ENCODE data around the gene CACNA1E.

CACNA1E gene

DNA sequence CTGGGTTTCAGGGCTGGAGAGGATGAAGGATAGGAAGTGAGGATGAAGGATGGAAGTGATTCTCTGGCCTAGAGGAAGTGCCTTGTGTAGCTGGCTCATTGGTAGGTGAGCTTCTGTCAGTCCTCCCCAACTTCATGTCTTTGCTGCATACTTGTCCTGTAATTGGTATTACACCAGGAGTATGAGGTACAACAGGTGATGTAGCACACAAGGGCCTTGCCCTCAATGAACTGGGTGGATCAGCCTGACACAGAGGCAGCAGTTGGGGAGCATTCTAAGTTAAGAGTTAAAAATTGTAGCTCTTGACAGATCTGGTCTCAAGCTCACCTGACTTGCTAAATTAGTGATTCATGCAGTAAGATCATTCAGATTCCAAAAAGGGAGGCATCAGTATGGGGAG lies 37.9 kb upstream of the CACNA1E start:
- TF ChIP-seq, protein P1, sequence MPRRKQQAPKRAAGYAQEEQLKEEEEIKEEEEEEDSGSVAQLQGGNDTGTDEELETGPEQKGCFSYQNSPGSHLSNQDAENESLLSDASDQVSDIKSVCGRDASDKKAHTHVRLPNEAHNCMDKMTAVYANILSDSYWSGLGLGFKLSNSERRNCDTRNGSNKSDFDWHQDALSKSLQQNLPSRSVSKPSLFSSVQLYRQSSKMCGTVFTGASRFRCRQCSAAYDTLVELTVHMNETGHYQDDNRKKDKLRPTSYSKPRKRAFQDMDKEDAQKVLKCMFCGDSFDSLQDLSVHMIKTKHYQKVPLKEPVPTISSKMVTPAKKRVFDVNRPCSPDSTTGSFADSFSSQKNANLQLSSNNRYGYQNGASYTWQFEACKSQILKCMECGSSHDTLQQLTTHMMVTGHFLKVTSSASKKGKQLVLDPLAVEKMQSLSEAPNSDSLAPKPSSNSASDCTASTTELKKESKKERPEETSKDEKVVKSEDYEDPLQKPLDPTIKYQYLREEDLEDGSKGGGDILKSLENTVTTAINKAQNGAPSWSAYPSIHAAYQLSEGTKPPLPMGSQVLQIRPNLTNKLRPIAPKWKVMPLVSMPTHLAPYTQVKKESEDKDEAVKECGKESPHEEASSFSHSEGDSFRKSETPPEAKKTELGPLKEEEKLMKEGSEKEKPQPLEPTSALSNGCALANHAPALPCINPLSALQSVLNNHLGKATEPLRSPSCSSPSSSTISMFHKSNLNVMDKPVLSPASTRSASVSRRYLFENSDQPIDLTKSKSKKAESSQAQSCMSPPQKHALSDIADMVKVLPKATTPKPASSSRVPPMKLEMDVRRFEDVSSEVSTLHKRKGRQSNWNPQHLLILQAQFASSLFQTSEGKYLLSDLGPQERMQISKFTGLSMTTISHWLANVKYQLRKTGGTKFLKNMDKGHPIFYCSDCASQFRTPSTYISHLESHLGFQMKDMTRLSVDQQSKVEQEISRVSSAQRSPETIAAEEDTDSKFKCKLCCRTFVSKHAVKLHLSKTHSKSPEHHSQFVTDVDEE (CRISPR knock-in tag; IDR thresholded peaks at IDR 0.05): no peak
- TF ChIP-seq SNAI2 (CRISPR knock-in tag; IDR thresholded peaks at IDR 0.05) (no peak), BACH2 (CRISPR knock-in tag; IDR thresholded peaks at IDR 0.05; ENCODE audit: borderline replicate concordance) (no peak)
- no peak for ATAC-seq

DNA sequence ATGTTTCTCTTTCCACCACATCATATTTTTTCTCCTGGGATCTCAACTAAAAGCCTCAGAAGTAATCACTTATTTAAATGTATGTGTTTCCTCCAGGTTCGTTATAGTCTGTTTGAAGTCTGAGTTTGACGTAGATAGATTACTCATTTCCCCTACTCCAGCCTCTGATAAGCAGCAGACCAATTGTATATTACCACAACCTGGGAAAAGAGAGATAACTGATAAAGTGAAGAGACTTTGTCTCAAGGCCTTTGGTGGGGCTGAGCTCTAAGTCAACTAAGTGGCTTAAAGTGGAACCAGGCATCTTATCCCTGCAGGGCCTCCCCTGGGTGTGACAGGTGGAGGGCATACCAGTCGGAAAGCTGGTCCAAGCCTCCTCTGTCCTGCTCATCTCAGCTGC lies 34.9 kb upstream of the CACNA1E start:
- no peak for ATAC-seq
- TF ChIP-seq SNAI2 (CRISPR knock-in tag; IDR thresholded peaks at IDR 0.05) (no peak), ZNF565 (CRISPR knock-in tag; conservative IDR thresholded peaks at IDR 0.05; ENCODE audit: low read depth) (no peak), CSDC2 (CRISPR knock-in tag; IDR thresholded peaks at IDR 0.05) (no peak), OSR1 (CRISPR knock-in tag; IDR thresholded peaks at IDR 0.05) (no peak), TOX (CRISPR knock-in tag; IDR thresholded peaks at IDR 0.05; ENCODE audit: borderline replicate concordance) (no peak), ZFP3 (CRISPR knock-in tag; IDR thresholded peaks at IDR 0.05) (no peak), ISL1 (CRISPR knock-in tag; IDR thresholded peaks at IDR 0.05) (no peak), PPARA (CRISPR knock-in tag; IDR thresholded peaks at IDR 0.05; ENCODE audit: borderline replicate concordance) (no peak), TCF4 (CRISPR knock-in tag; IDR thresholded peaks at IDR 0.05; ENCODE audit: borderline replicate concordance) (no peak), ZNF8 (CRISPR knock-in tag; IDR thresholded peaks at IDR 0.05) (no peak), BACH2 (CRISPR knock-in tag; IDR thresholded peaks at IDR 0.05; ENCODE audit: borderline replicate concordance) (no peak), ESRRG (CRISPR knock-in tag; IDR thresholded peaks at IDR 0.05) (no peak), ZFP30 (CRISPR knock-in tag; IDR thresholded peaks at IDR 0.05) (no peak)
- TF ChIP-seq, protein P2, sequence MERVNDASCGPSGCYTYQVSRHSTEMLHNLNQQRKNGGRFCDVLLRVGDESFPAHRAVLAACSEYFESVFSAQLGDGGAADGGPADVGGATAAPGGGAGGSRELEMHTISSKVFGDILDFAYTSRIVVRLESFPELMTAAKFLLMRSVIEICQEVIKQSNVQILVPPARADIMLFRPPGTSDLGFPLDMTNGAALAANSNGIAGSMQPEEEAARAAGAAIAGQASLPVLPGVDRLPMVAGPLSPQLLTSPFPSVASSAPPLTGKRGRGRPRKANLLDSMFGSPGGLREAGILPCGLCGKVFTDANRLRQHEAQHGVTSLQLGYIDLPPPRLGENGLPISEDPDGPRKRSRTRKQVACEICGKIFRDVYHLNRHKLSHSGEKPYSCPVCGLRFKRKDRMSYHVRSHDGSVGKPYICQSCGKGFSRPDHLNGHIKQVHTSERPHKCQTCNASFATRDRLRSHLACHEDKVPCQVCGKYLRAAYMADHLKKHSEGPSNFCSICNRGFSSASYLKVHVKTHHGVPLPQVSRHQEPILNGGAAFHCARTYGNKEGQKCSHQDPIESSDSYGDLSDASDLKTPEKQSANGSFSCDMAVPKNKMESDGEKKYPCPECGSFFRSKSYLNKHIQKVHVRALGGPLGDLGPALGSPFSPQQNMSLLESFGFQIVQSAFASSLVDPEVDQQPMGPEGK (CRISPR knock-in tag; IDR thresholded peaks at IDR 0.05; ENCODE audit: borderline replicate concordance): no peak
- TF ChIP-seq, protein P3, sequence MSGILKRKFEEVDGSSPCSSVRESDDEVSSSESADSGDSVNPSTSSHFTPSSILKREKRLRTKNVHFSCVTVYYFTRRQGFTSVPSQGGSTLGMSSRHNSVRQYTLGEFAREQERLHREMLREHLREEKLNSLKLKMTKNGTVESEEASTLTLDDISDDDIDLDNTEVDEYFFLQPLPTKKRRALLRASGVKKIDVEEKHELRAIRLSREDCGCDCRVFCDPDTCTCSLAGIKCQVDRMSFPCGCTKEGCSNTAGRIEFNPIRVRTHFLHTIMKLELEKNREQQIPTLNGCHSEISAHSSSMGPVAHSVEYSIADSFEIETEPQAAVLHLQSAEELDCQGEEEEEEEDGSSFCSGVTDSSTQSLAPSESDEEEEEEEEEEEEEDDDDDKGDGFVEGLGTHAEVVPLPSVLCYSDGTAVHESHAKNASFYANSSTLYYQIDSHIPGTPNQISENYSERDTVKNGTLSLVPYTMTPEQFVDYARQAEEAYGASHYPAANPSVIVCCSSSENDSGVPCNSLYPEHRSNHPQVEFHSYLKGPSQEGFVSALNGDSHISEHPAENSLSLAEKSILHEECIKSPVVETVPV (CRISPR knock-in tag; IDR thresholded peaks at IDR 0.05): no peak
- TF ChIP-seq, protein P4, sequence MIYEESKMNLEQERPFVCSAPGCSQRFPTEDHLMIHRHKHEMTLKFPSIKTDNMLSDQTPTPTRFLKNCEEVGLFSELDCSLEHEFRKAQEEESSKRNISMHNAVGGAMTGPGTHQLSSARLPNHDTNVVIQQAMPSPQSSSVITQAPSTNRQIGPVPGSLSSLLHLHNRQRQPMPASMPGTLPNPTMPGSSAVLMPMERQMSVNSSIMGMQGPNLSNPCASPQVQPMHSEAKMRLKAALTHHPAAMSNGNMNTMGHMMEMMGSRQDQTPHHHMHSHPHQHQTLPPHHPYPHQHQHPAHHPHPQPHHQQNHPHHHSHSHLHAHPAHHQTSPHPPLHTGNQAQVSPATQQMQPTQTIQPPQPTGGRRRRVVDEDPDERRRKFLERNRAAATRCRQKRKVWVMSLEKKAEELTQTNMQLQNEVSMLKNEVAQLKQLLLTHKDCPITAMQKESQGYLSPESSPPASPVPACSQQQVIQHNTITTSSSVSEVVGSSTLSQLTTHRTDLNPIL (CRISPR knock-in tag; IDR thresholded peaks at IDR 0.05; ENCODE audit: low read depth): no peak

DNA sequence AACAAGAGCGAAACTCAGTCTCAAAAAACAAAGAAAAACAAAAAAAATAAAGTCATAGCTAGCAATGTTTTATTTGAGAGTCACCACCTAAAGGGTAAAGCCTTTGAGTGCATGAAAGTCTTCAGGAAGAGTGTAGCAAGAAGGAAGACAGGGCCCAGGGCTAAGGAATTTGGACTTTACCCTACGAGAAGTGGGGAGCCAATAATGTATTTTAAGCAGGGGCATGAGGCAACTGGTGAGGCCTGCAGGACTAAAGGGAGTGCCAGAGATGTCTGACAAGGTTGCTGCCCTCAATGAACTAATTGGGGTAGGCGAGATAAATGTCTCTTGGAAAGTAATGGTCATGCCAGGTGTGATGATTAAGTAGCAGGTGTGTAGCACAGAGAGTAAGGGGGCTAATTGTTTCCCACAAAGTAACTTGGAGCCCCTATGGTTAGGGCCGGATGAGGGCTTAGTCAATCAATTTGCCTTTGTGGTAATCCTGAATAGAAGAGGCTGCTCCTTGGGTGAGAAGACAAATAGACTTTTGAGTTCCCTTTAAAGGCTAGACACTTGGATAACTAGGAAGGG lies 31.6 kb upstream of the CACNA1E start:
- no peak for TF ChIP-seq TOX (CRISPR knock-in tag; IDR thresholded peaks at IDR 0.05; ENCODE audit: borderline replicate concordance)
- TF ChIP-seq ZNF8 (CRISPR knock-in tag; IDR thresholded peaks at IDR 0.05): no peak
- TF ChIP-seq, protein P4 (CRISPR knock-in tag; IDR thresholded peaks at IDR 0.05; ENCODE audit: low read depth): no peak
- no peak for TF ChIP-seq ZFP30 (CRISPR knock-in tag; IDR thresholded peaks at IDR 0.05)
- TF ChIP-seq, protein P1 (CRISPR knock-in tag; IDR thresholded peaks at IDR 0.05): no peak
- no peak for TF ChIP-seq PPARA (CRISPR knock-in tag; IDR thresholded peaks at IDR 0.05; ENCODE audit: borderline replicate concordance)
- ATAC-seq: no peak

Data from SK-N-SH treated with all-trans-retinoic acid at 6 μM for 48 hours (cell line).